ENCODE data around the gene ZNF358.

- no peak for TF ChIP-seq POLR2A (IDR thresholded peaks at IDR 0.05)
- TF ChIP-seq CTCF (IDR thresholded peaks at IDR 0.05), result no peak
Measured at GRCh38 chr19:7535998-7536695, 20.2 kb downstream of the ZNF358 start.

Data from testis (tissue), 2 donors.